Activated CD8-positive, alpha-beta T cell treated with anti-CD3 and anti-CD28 coated beads for 36 hours (primary cell): ENCODE results near the gene B9D2. TPM values are rescaled to one million over a fixed set of nuclear protein-coding genes. Genes with fewer than 3 reads are reported as not detected.
"Not testable (repeated sequence)": the region's sequence is repeated elsewhere in the genome, so short reads cannot be mapped to it uniquely, and the experiment has no call there.

ENCODE experiments used
- ATAC-seq: fragments of 200-7000 bp; cut with Tn5 transposase; one replicate; pipeline ENCODE4 v1.10.0; 2021; ENCODE audit warnings: mild to moderate bottlenecking, moderate library complexity
- CTCF ChIA-PET: fragments of 350-600 bp; sonication (Branson Sonifier 250); formaldehyde crosslinking; loops from one replicate; lab custom pipeline; 2021; ENCODE audit warnings: antibody characterized with exemption; lab: Charles Lee
- POLR2A ChIA-PET: fragments of 350-600 bp; sonication (Branson Sonifier 250); formaldehyde crosslinking; loops from one replicate; lab custom pipeline; 2021; ENCODE audit warnings: antibody characterized with exemption; lab: Charles Lee
- DNase-seq: peaks from one replicate; pipeline ENCODE4 v3.0.0-alpha.2; 2020
- H3K27ac Mint-ChIP-seq: one replicate; pipeline ENCODE4 v1.8.0; 2021; ENCODE audit warnings: mild to moderate bottlenecking, mixed read lengths
- H3K27me3 Mint-ChIP-seq: one replicate; pipeline ENCODE4 v1.8.0; 2021; ENCODE audit warnings: mixed read lengths
- H3K36me3 Mint-ChIP-seq: one replicate; pipeline ENCODE4 v1.8.0; 2021; ENCODE audit warnings: low read depth, mixed read lengths
- H3K4me1 Mint-ChIP-seq: one replicate; pipeline ENCODE4 v1.8.0; 2021; ENCODE audit warnings: low read depth, mixed read lengths
- H3K4me3 Mint-ChIP-seq: one replicate; pipeline ENCODE4 v1.8.0; 2021; ENCODE audit warnings: mild to moderate bottlenecking, moderate library complexity, mixed read lengths
- H3K9me3 Mint-ChIP-seq: one replicate; pipeline ENCODE4 v1.8.0; 2021; ENCODE audit warnings: mixed read lengths
- CTCF ChIP-seq: fragments of 200-600 bp; IDR thresholded peaks from one replicate; pipeline ENCODE4 v1.8.0; 2022; ENCODE audit warnings: antibody characterized with exemption, mild to moderate bottlenecking
- intact Hi-C: fragments of 100-400 bp; cut with micrococcal nuclease; formaldehyde crosslinking; loops from one replicate; pipeline ENCODE4 v1.10.0; 2022
- total RNA-seq, 2 experiments: library from RNA; stranded (reverse); gene quantifications; one replicate each; pipeline ENCODE4 v1.2.3, GENCODE V29; 2021

The B9D2 gene
- total RNA-seq, 2 experiments from 2014 or later = 3.1 to 5.1 TPM

- Mint-ChIP-seq H3K36me3 (peaks cover 2% of the 10 kb centered on the region), H3K9me3 (no peaks in the 10 kb centered on the region), H3K4me1 (peaks cover 17% of the 10 kb centered on the region), H3K4me3 (no peak overlapping the region), H3K27me3 (no peaks in the 10 kb centered on the region), H3K27ac (no peak overlapping the region)
- no peak for ATAC-seq
- DNase-seq = no peak
- intact Hi-C loops = no loop called here
- ChIA-PET CTCF (interaction anchor here (1.2 to 1.5 kb wide), 3 partner anchors 9 to 198 kb away, joined by 3 to 5 read pairs (median 3); partner anchors contain the start of gene B9D2), POLR2A (interaction anchor here (0.7 kb wide), 1 partner anchor 593 kb away, joined by 3 read pairs; no protein-coding TSS in a partner anchor)
- TF ChIP-seq CTCF = no peak
Measured at GRCh38 chr19:41372501-41372900, 8.6 kb upstream of the B9D2 start.

GRCh38 chr19:41371541-41371940, 7.6 kb upstream of the B9D2 start:
- ChIA-PET POLR2A (no interaction called here), CTCF (no interaction called here)
- Mint-ChIP-seq H3K36me3 (no peaks in the 10 kb centered on the region), H3K27ac (no peak overlapping the region), H3K9me3 (no peaks in the 10 kb centered on the region), H3K27me3 (no peaks in the 10 kb centered on the region), H3K4me1 (peaks cover 9% of the 10 kb centered on the region), H3K4me3 (no peak overlapping the region)
- intact Hi-C loops = no loop called here
- no peak for ATAC-seq
- DNase-seq = no peak
- TF ChIP-seq CTCF = no peak

GRCh38 chr19:41371119-41371518, 7.2 kb upstream of the B9D2 start:
- H3K27me3 Mint-ChIP-seq, H3K4me1 Mint-ChIP-seq, H3K9me3 Mint-ChIP-seq, H3K4me3 Mint-ChIP-seq, DNase-seq, CTCF ChIA-PET, H3K36me3 Mint-ChIP-seq, ATAC-seq, intact Hi-C loops, POLR2A ChIA-PET, H3K27ac Mint-ChIP-seq: not testable (repeated sequence)

- peaks cover 7% of the 10 kb centered on the region for H3K4me1 Mint-ChIP-seq
- H3K4me3 Mint-ChIP-seq = no peak overlapping the region
- no peak for DNase-seq
- intact Hi-C loops = no loop called here
- no peaks in the 10 kb centered on the region for H3K36me3 Mint-ChIP-seq
- ChIA-PET POLR2A (interaction anchor here (1.0 kb wide), 1 partner anchor 17 kb away, joined by 3 read pairs; no protein-coding TSS in a partner anchor), CTCF (interaction anchor here (1.0 to 1.2 kb wide), 2 partner anchors 8 to 13 kb away, joined by 3 read pairs; no protein-coding TSS in a partner anchor)
- ATAC-seq = no peak
- TF ChIP-seq CTCF = no peak
- H3K27me3 Mint-ChIP-seq = no peaks in the 10 kb centered on the region
- no peaks in the 10 kb centered on the region for H3K9me3 Mint-ChIP-seq
- no peak overlapping the region for H3K27ac Mint-ChIP-seq
Measured at GRCh38 chr19:41369769-41370168, 5.8 kb upstream of the B9D2 start.

GRCh38 chr19:41367848-41368301, 3.9 kb upstream of the B9D2 start:
- ChIA-PET CTCF (no interaction called here), POLR2A (no interaction called here)
- intact Hi-C loops = no loop called here
- no peak for ATAC-seq
- H3K36me3 Mint-ChIP-seq = peaks cover 2% of the 10 kb centered on the region
- no peaks in the 10 kb centered on the region for H3K27me3 Mint-ChIP-seq
- H3K9me3 Mint-ChIP-seq = no peaks in the 10 kb centered on the region
- H3K4me3 Mint-ChIP-seq = no peak overlapping the region
- TF ChIP-seq CTCF = no peak
- peaks cover 15% of the 10 kb centered on the region for H3K4me1 Mint-ChIP-seq
- DNase-seq = no peak
- H3K27ac Mint-ChIP-seq = no peak overlapping the region
